ENCODE measurements around the gene THOC7. TPM values are rescaled to one million over a fixed set of nuclear protein-coding genes. Genes with fewer than 3 reads are reported as not detected.

The THOC7 gene
- 34.1 and 43.2 TPM in 2 replicates for total RNA-seq

DNA sequence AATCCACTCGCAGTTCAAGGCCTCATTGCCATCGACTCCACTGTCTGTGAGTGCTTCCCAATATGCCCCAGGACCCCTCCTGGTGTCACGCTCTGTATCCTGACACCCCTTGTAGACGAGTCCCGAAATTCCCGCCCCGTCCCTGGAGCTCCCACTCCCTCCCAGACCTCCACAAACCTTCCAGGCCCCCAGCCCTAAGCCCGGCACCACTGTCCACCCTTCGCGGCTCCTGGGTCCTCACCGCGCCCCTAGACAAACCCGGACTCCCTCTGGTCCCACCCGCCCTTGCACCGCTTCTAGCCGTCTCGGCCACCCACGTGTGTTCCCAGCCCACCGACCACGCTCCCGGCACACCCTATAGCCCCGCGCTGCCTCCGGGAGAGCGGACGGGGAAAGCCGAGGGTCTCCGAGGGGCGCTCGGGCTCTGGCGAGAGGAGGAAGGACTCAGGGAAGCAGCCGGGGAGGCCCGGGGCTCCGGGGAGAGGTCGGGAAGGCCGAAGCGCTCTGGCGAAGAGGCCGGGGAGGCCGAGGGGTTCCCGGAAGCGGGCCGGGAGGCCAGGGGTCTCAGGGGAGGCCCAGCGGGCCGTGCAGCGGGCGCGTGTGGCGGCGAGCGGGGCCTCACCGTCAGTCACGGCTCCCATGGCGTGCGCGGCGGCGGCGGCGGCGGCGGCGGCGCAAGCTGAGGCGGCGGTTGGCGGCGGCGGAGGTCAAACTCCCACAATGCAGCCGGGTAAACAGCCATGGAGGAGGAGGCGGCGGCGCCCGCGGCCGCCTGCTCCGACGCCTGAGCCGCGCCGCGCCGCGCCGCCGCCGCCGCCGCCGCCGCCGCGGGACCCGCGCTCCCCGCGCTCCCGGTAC lies at the start of gene THOC7, which contains the start of gene ATXN7:
TSS of gene THOC7 (minus strand) at position 656 of the 858 bp plus-strand sequence. CDS start at position 641, 15 bp downstream.
TSS of gene ATXN7 (plus strand) at position 718 of the 858 bp plus-strand sequence. CDS start 48,732 bp downstream, outside the sequence.

DNA sequence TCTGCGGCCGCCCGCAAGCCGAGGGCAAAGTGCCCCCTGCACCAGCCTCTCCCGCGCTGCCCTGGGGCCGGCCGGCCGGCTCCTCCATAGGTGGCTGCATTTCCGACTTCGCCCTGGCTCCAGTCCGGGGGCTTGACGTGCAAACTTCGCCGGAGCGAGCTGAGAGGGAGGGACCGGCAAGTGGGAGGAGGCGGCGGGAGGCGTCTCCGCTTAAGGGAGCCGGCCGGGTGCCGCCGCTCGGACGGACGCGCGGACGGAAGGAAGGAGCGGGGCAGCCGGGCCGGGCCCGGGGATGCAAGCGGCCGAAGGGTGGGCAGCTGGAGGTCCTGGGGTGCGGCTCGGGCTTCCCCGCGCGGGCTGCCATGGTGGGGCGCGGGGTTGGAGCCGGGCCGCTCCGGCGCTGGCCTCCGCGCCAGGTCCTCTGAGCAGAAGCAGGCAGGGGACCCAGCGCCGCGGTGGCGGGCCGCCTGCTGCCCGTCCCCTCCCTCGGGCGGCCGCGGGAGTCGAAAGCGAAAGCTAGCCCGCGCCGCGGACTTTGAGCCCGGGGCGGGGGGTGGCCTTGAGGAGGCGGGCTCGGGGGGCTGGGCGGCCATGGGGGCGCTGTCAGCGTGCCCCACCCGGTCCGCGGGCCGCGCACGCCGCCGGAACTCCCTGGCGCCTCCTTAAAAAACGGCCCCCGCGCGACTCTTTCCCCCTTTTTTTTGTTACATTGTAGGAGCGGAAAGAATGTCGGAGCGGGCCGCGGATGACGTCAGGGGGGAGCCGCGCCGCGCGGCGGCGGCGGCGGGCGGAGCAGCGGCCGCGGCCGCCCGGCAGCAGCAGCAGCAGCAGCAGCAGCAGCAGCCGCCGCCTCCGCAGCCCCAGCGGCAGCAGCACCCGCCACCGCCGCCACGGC lies 48.5 kb upstream of the THOC7 start, which contains the start of gene SCAANT1:
TSS of gene SCAANT1 (minus strand) at position 511 of the 895 bp plus-strand sequence.

DNA sequence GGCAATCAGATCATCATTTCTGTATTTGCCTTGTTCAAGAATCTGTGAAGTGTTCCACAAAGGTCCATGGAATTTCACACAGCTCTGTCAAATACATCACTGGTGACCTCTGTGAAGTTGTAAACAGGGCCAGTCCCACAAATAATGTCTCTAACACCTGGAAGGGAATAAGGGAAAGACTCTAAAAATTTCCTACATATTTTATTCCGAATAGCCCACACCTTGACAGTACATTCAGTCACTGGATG lies 44.5 kb downstream of the THOC7 start, which contains the start of gene C3orf49:
TSS of gene C3orf49 (plus strand) at position 149 of the 248 bp plus-strand sequence. CDS start 173 bp downstream, outside the sequence.

Other genes with a start within 250 kb of the THOC7 start
- gene SNTN, start 211.1 kb downstream of the THOC7 start, total RNA-seq: not detected in 2 replicates
- gene C3orf49, start 44.5 kb downstream of the THOC7 start, total RNA-seq: not detected in 2 replicates
- 10.5 and 12.2 TPM in 2 replicates for gene ATXN7, start 62 bp upstream of the THOC7 start, total RNA-seq
- not detected in 2 replicates for gene SCAANT1, start 48.6 kb upstream of the THOC7 start, total RNA-seq
- 85.5 and 88.2 TPM in 2 replicates for gene PSMD6, start 159.7 kb upstream of the THOC7 start, total RNA-seq